WTC11 (cell line): ENCODE data around the gene FGFBP1. TPM values are rescaled to one million over a fixed set of nuclear protein-coding genes. Genes with fewer than 3 reads are reported as not detected.

ENCODE experiments used
- ATAC-seq: fragments of 200-7000 bp; cut with Tn5 transposase; 2 replicates; pipeline ENCODE4 v1.10.0; 2021; ENCODE audit warnings: mild to moderate bottlenecking, moderate library complexity
- CTCF ChIA-PET: fragments of 300-600 bp; sonication (Branson Sonifier 250); formaldehyde crosslinking; loops from one replicate; lab custom pipeline; 2021; ENCODE audit warnings: antibody characterized with exemption; lab: Charles Lee
- POLR2A ChIA-PET: fragments of 350-600 bp; sonication (Branson Sonifier 250); formaldehyde crosslinking; loops from one replicate; lab custom pipeline; 2021; ENCODE audit warnings: antibody characterized with exemption; lab: Charles Lee
- DNase-seq: peaks from one replicate; pipeline ENCODE4 v3.0.0; 2021; ENCODE audit warnings: low spot score
- H3K27ac Mint-ChIP-seq: 2 replicates; pipeline ENCODE4 v1.8.0; 2021; ENCODE audit warnings: mixed read lengths
- H3K27me3 Mint-ChIP-seq: 2 replicates; pipeline ENCODE4 v1.8.0; 2021; ENCODE audit warnings: low read depth, mild to moderate bottlenecking, moderate library complexity, mixed read lengths
- H3K36me3 Mint-ChIP-seq: 2 replicates; pipeline ENCODE4 v1.8.0; 2021; ENCODE audit warnings: mixed read lengths
- H3K4me1 Mint-ChIP-seq: 2 replicates; pipeline ENCODE4 v1.8.0; 2022; ENCODE audit warnings: mixed read lengths
- H3K4me3 Mint-ChIP-seq: 2 replicates; pipeline ENCODE4 v1.8.0; 2021; ENCODE audit warnings: mild to moderate bottlenecking, moderate library complexity, mixed read lengths
- H3K9me3 Mint-ChIP-seq: 2 replicates; pipeline ENCODE4 v1.8.0; 2021; ENCODE audit warnings: mixed read lengths
- ELF4 ChIP-seq: sonication (generic); formaldehyde crosslinking; IDR thresholded peaks from 2 replicates; pipeline ENCODE4 v1.8.1; 2022; ENCODE audit warnings: low read depth, mild to moderate bottlenecking, moderate library complexity, missing genetic modification reagents
- NR1H2 ChIP-seq: sonication (generic); formaldehyde crosslinking; IDR thresholded peaks from 2 replicates; pipeline ENCODE4 v1.9.0; 2021; ENCODE audit warnings: mild to moderate bottlenecking, moderate library complexity, missing genetic modification reagents
- SMAD4 ChIP-seq: sonication (generic); formaldehyde crosslinking; IDR thresholded peaks from 2 replicates; pipeline ENCODE4 v1.8.0; 2022; ENCODE audit warnings: mild to moderate bottlenecking, missing genetic modification reagents
- SOX15 ChIP-seq: fragments of 250-450 bp; sonication (Bioruptor Pico); IDR thresholded peaks from 2 replicates; pipeline ENCODE4 v1.9.0; 2021; ENCODE audit warnings: mild to moderate bottlenecking
- SP1 ChIP-seq: sonication (generic); formaldehyde crosslinking; conservative IDR thresholded peaks from 2 replicates; pipeline ENCODE4 v1.8.1; 2022; ENCODE audit warnings: missing genetic modification reagents
- TCF7 ChIP-seq: sonication (generic); formaldehyde crosslinking; IDR thresholded peaks from 2 replicates; pipeline ENCODE4 v1.8.0; 2022; ENCODE audit warnings: mild to moderate bottlenecking, low read depth, missing genetic modification reagents, moderate library complexity
- TEAD1 ChIP-seq: sonication (generic); formaldehyde crosslinking; IDR thresholded peaks from 2 replicates; pipeline ENCODE4 v1.8.0; 2022; ENCODE audit warnings: mild to moderate bottlenecking, missing genetic modification reagents
- total RNA-seq: library from RNA; stranded (reverse); gene quantifications from 3 replicates; pipeline ENCODE4 v1.2.3, GENCODE V29; 2021
- TF ChIP-seq, protein P1 (sequence below): sonication (generic); formaldehyde crosslinking; IDR thresholded peaks from 2 replicates; pipeline ENCODE4 v1.8.0; 2023; ENCODE audit warnings: missing genetic modification reagents, mild to moderate bottlenecking, borderline replicate concordance
- TF ChIP-seq, protein P2 (sequence below): fragments of 250-450 bp; sonication (Bioruptor Pico); IDR thresholded peaks from 2 replicates; pipeline ENCODE4 v1.9.0; 2021; ENCODE audit warnings: mild to moderate bottlenecking, borderline replicate concordance
- TF ChIP-seq, protein P3 (sequence below): fragments of 250-450 bp; sonication (Bioruptor Pico); conservative IDR thresholded peaks from 2 replicates; pipeline ENCODE4 v1.9.0; 2021; ENCODE audit warnings: mild to moderate bottlenecking
- TF ChIP-seq, protein P4 (sequence below): fragments of 200-600 bp; IDR thresholded peaks from 2 replicates; pipeline ENCODE4 v1.8.0; 2022; ENCODE audit warnings: antibody characterized with exemption

Gene FGFBP1
- total RNA-seq, 1 experiment from 2014 or later: not detected

DNA sequence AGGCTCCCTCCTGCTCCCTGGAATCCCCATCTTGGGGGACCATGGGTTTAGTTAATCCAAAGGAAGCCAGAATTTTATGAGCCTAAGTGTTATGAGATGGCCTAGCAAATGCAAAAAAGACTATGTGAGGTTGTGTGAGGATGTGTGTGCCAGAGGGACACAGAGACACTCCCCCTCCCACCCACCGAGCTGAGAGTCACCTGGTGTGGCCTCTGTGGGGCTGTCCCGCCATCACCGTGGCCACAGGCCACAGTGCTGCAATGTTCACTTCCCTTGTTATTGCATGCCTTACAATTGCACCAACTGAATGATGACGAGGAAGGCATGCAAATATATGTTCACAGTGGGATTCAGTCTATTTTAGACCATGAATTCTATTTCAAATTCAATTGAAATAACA is 25.0 kb upstream of the FGFBP1 start (continued):
- TF ChIP-seq, protein P1, sequence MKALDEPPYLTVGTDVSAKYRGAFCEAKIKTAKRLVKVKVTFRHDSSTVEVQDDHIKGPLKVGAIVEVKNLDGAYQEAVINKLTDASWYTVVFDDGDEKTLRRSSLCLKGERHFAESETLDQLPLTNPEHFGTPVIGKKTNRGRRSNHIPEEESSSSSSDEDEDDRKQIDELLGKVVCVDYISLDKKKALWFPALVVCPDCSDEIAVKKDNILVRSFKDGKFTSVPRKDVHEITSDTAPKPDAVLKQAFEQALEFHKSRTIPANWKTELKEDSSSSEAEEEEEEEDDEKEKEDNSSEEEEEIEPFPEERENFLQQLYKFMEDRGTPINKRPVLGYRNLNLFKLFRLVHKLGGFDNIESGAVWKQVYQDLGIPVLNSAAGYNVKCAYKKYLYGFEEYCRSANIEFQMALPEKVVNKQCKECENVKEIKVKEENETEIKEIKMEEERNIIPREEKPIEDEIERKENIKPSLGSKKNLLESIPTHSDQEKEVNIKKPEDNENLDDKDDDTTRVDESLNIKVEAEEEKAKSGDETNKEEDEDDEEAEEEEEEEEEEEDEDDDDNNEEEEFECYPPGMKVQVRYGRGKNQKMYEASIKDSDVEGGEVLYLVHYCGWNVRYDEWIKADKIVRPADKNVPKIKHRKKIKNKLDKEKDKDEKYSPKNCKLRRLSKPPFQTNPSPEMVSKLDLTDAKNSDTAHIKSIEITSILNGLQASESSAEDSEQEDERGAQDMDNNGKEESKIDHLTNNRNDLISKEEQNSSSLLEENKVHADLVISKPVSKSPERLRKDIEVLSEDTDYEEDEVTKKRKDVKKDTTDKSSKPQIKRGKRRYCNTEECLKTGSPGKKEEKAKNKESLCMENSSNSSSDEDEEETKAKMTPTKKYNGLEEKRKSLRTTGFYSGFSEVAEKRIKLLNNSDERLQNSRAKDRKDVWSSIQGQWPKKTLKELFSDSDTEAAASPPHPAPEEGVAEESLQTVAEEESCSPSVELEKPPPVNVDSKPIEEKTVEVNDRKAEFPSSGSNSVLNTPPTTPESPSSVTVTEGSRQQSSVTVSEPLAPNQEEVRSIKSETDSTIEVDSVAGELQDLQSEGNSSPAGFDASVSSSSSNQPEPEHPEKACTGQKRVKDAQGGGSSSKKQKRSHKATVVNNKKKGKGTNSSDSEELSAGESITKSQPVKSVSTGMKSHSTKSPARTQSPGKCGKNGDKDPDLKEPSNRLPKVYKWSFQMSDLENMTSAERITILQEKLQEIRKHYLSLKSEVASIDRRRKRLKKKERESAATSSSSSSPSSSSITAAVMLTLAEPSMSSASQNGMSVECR (CRISPR knock-in tag): no peak

DNA sequence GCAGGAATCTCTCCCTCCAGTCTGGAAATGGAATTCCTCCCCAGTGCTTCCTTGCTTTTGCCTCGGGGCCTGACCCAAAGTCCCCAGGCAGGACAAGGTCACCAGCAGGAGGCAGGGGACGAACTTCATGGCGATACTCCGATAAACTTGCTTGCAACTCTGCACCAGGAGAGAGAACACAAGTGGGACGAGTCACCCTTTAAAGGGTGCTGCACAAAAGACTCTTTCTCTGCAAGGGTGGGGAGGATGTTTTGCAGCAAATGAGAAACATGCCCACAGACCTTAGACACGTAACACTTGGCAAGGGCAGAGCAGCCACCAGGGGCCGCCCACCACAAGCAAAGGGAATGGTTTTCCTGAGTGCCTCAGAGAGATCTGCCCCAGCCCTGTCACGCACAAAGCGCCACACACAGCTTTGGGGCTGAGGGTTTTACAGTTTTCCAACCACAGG is 24.5 kb upstream of the FGFBP1 start, which contains the start of gene FGFBP2:
Gene FGFBP2 (minus strand): TSS at position 175 of the 451 bp plus-strand sequence. CDS start 46 bp downstream, at position 129.
- Mint-ChIP-seq H3K4me1 (peaks cover 15% of the 10 kb centered on the region), H3K36me3 (peaks cover 17% of the 10 kb centered on the region)
- CTCF ChIA-PET: interaction anchor here (0.7 to 4.5 kb wide), 13 partner anchors 13 to 302 kb away, joined by 3 to 63 read pairs (median 5); no protein-coding TSS in a partner anchor

More for the DNA sequence above, 24.5 kb upstream of the FGFBP1 start, which contains the start of gene FGFBP2:
- H3K27ac Mint-ChIP-seq: no peak within 1 kb of the TSS
- peaks cover 17% of the 10 kb centered on the region for H3K9me3 Mint-ChIP-seq
- POLR2A ChIA-PET: no interaction called here
- no peak within 1 kb of the TSS for H3K4me3 Mint-ChIP-seq
- peak; percentile 88 for ATAC-seq
- H3K27me3 Mint-ChIP-seq: no peaks in the 10 kb centered on the region; the same call in 1 of the 2 replicates
- peak; percentile 73 for DNase-seq
- TF ChIP-seq ELF4 (CRISPR knock-in tag) (no peak), TEAD1 (CRISPR knock-in tag) (0 out of 2 replicates have a peak, but pooled peaks have one; percentile 14), TCF7 (no peak), SOX15 (no peak), SMAD4 (no peak), SP1 (CRISPR knock-in tag) (no peak), NR1H2 (CRISPR knock-in tag) (no peak)
- TF ChIP-seq, protein P2, sequence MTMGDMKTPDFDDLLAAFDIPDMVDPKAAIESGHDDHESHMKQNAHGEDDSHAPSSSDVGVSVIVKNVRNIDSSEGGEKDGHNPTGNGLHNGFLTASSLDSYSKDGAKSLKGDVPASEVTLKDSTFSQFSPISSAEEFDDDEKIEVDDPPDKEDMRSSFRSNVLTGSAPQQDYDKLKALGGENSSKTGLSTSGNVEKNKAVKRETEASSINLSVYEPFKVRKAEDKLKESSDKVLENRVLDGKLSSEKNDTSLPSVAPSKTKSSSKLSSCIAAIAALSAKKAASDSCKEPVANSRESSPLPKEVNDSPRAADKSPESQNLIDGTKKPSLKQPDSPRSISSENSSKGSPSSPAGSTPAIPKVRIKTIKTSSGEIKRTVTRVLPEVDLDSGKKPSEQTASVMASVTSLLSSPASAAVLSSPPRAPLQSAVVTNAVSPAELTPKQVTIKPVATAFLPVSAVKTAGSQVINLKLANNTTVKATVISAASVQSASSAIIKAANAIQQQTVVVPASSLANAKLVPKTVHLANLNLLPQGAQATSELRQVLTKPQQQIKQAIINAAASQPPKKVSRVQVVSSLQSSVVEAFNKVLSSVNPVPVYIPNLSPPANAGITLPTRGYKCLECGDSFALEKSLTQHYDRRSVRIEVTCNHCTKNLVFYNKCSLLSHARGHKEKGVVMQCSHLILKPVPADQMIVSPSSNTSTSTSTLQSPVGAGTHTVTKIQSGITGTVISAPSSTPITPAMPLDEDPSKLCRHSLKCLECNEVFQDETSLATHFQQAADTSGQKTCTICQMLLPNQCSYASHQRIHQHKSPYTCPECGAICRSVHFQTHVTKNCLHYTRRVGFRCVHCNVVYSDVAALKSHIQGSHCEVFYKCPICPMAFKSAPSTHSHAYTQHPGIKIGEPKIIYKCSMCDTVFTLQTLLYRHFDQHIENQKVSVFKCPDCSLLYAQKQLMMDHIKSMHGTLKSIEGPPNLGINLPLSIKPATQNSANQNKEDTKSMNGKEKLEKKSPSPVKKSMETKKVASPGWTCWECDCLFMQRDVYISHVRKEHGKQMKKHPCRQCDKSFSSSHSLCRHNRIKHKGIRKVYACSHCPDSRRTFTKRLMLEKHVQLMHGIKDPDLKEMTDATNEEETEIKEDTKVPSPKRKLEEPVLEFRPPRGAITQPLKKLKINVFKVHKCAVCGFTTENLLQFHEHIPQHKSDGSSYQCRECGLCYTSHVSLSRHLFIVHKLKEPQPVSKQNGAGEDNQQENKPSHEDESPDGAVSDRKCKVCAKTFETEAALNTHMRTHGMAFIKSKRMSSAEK (CRISPR knock-in tag): no peak
- TF ChIP-seq, protein P3, sequence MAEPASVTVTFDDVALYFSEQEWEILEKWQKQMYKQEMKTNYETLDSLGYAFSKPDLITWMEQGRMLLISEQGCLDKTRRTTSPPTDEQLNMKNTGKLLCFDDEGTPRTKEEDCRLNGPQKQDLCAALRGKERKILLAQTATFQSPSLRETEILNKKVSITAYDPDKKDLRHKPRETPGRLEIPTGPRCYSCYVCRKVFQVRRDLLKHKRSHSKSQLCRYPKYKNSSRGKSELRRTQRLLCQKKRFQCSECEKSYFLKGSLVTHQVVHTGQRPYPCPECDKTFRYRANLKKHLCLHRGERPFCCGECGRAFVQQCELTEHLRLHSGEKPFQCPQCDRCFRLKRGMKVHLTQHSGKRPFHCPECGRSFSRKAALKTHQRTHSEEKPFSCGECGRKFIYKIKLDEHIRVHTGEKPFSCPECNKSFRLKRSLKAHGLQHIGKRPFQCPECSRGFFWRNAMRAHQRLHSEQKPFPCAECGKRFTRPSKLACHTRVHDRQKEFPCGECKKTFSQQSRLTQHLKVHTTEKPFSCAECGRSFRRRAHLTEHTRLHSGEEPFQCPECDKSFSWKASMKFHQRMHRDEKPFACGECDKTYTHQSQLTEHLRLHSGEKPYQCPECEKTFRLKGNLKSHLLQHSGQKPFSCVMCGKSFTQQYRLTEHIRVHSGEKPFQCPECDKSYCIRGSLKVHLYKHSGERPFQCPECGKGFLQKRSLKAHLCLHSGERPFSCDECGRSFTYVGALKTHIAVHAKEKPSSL: no peak
- TF ChIP-seq, protein P4, sequence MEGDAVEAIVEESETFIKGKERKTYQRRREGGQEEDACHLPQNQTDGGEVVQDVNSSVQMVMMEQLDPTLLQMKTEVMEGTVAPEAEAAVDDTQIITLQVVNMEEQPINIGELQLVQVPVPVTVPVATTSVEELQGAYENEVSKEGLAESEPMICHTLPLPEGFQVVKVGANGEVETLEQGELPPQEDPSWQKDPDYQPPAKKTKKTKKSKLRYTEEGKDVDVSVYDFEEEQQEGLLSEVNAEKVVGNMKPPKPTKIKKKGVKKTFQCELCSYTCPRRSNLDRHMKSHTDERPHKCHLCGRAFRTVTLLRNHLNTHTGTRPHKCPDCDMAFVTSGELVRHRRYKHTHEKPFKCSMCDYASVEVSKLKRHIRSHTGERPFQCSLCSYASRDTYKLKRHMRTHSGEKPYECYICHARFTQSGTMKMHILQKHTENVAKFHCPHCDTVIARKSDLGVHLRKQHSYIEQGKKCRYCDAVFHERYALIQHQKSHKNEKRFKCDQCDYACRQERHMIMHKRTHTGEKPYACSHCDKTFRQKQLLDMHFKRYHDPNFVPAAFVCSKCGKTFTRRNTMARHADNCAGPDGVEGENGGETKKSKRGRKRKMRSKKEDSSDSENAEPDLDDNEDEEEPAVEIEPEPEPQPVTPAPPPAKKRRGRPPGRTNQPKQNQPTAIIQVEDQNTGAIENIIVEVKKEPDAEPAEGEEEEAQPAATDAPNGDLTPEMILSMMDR: 0 out of 2 replicates have a peak, but pooled peaks have one; percentile 28
